BE2C (cell line): ENCODE results near the gene RUNX3.

ENCODE experiments used
- DNase-seq: peaks from one replicate; pipeline ENCODE4 v3.0.0-alpha.2; 2020
- H3K27me3 ChIP-seq: fragments of 250-450 bp; sonication (Bioruptor Pico); 2 replicates; pipeline ENCODE4 v1.5.1; 2020; ENCODE audit warnings: mild to moderate bottlenecking
- H3K36me3 ChIP-seq: fragments of 250-450 bp; sonication (Bioruptor Pico); 2 replicates; pipeline ENCODE4 v1.5.1; 2020; ENCODE audit warnings: mild to moderate bottlenecking
- H3K4me1 ChIP-seq: fragments of 250-450 bp; sonication (Bioruptor Pico); 2 replicates; pipeline ENCODE4 v1.5.1; 2020
- H3K4me3 ChIP-seq: 2 replicates; pipeline ENCODE4 v1.5.1; 2011; ENCODE audit warnings: low read depth, low read length
- H3K9me3 ChIP-seq: fragments of 250-450 bp; sonication (Bioruptor Pico); 2 replicates; pipeline ENCODE4 v1.5.1; 2020
- TF ChIP-seq, protein P1 (sequence below): IDR thresholded peaks from 2 replicates; pipeline ENCODE4 v1.5.1; 2012; ENCODE audit warnings: mild to moderate bottlenecking, low read depth, low read length

The RUNX3 gene

DNA sequence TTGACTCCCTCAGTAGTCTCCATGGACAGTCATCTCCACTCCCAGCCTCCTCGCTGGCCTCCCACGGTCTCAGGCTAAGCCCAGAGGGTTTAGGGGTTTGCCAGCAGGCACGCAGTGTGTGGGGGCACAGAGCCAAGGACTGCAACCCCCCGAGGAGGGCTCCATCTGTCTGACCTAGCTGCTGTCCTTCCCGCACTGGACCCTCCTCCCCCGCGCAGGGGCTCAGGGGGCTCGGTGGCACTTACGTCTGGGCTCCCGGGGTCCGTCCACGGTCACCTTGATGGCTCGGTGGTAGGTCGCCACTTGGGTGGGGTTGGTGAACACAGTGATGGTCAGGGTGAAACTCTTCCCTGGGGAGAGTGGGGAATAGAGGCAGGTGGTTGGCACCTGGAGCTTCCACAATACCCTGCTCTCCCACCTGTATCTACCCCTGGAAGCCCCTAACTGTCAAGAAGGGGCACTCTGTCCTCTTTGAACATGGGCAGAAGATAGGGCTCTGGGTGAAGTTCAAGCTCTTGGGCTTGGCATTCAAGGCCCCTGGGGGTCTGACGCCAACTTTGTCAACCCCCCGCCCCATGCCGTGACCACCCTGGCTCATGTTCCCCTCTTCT, 11.0 kb downstream of the RUNX3 start:
- H3K27me3 ChIP-seq, result no peaks in the 10 kb centered on the region
- TF ChIP-seq, protein P1, sequence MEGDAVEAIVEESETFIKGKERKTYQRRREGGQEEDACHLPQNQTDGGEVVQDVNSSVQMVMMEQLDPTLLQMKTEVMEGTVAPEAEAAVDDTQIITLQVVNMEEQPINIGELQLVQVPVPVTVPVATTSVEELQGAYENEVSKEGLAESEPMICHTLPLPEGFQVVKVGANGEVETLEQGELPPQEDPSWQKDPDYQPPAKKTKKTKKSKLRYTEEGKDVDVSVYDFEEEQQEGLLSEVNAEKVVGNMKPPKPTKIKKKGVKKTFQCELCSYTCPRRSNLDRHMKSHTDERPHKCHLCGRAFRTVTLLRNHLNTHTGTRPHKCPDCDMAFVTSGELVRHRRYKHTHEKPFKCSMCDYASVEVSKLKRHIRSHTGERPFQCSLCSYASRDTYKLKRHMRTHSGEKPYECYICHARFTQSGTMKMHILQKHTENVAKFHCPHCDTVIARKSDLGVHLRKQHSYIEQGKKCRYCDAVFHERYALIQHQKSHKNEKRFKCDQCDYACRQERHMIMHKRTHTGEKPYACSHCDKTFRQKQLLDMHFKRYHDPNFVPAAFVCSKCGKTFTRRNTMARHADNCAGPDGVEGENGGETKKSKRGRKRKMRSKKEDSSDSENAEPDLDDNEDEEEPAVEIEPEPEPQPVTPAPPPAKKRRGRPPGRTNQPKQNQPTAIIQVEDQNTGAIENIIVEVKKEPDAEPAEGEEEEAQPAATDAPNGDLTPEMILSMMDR, result no peak
- no peak for DNase-seq
- H3K36me3 ChIP-seq, result no peaks in the 10 kb centered on the region
- no peaks in the 10 kb centered on the region for H3K9me3 ChIP-seq
- H3K4me3 ChIP-seq, result no peak overlapping the region
- no peaks in the 10 kb centered on the region for H3K4me1 ChIP-seq

DNA sequence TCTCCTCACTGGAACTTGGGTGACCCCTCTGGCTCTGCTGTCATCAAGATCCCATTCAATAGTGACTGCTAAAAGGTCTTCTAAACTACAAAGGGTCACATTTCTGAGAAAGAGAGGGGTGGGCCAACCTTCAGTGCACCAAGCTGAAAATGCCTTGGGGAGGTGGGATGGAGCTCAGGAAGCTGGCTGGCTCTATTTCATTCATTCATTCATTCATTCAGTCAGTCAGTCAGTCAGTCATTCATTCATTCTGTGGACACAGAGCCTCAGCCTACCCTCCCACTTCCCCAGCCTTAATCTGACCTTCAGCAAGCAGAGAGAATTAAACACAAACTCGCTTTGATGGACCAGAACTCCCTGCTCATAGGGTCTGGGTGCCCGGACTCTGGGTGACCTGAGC, 11.7 kb downstream of the RUNX3 start:
- Histone ChIP-seq H3K27me3 (no peaks in the 10 kb centered on the region), H3K4me1 (no peaks in the 10 kb centered on the region)
- TF ChIP-seq, protein P1, result no peak

DNA sequence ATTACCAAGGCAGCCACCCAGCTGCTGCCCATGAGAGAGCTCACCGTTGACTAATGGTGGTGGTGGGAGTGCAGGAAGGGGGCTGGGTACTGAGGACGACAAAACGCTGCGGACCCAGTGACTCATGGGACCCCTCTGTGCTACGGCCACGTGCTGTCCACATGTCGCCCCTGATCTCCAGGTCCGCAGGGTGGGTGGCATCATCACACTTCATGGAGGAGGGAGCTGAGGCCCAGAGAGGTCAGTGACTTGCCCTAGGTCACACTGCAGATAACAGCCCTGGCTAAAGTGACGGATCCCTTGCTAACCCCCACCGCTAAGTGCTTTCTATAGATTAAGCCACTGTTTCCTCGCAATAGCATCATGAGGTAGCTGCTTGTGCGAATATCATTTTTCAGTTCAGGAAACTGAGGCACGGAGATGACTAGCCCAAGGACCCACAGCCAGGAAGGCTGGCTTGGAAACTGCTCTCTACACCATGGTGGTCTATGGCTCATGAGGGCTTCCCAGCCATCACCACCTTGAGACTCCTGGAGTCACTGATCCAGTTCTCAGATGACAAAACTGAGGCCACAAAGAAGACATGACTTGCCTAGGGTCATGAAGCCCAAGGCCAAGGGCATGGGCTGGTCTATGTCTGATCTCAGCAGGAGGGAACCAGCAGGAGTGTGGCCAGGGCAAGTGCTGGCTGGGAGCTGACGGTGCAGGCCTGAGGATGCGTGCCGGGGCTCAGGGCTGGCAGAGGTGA, 12.6 kb downstream of the RUNX3 start:
- no peaks in the 10 kb centered on the region for H3K9me3 ChIP-seq
- no peaks in the 10 kb centered on the region for H3K27me3 ChIP-seq
- H3K4me3 ChIP-seq, result no peak overlapping the region
- TF ChIP-seq, protein P1, result no peak
- no peaks in the 10 kb centered on the region for H3K4me1 ChIP-seq
- H3K36me3 ChIP-seq, result no peaks in the 10 kb centered on the region
- no peak for DNase-seq

More for the DNA sequence above, 11.7 kb downstream of the RUNX3 start:
- Histone ChIP-seq H3K9me3 (no peaks in the 10 kb centered on the region), H3K36me3 (no peaks in the 10 kb centered on the region), H3K4me3 (no peak overlapping the region)
- DNase-seq, result no peak

DNA sequence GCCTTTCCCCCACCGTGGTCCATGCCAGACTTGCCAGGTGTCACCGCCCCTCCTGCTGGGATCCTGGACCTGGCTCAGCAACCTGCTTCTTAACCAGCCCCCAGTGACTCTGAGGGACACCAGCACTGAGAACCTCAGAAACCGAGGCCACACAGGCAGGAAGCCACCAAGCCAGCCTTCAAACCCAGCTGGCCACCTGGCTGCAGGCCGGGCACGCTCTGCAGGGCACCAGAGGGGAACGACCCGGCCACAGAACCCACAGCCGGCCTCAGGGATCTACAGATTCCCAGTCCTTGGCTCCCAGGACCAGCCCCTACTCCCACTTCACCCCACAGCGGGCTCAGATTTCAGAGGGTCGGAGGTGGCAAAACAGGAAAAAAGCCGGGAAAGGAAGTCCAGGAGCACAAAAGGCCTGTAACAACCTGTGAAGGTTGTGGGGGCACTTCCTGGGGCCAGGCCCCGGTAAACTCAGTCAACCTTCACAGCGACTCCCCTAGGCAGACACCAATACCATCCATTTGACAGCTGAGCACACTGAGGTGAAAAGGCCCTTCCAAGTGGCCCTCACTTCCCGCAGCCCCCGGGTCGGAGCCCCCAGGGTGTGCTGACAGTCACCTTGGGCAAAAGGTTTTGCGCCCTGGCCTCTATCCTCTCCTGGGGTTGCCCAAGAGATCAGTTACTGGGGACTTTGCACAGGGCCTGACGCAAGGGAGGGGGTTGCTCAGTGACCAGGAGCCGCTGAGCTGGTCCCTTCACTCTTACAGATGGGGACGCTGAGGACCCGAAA, 14.1 kb downstream of the RUNX3 start:
- H3K4me3 ChIP-seq, result no peak overlapping the region
- DNase-seq, result no peak
- TF ChIP-seq, protein P1, result no peak
- no peaks in the 10 kb centered on the region for H3K36me3 ChIP-seq
- H3K9me3 ChIP-seq, result no peaks in the 10 kb centered on the region
- no peaks in the 10 kb centered on the region for H3K27me3 ChIP-seq
- H3K4me1 ChIP-seq, result no peaks in the 10 kb centered on the region

DNA sequence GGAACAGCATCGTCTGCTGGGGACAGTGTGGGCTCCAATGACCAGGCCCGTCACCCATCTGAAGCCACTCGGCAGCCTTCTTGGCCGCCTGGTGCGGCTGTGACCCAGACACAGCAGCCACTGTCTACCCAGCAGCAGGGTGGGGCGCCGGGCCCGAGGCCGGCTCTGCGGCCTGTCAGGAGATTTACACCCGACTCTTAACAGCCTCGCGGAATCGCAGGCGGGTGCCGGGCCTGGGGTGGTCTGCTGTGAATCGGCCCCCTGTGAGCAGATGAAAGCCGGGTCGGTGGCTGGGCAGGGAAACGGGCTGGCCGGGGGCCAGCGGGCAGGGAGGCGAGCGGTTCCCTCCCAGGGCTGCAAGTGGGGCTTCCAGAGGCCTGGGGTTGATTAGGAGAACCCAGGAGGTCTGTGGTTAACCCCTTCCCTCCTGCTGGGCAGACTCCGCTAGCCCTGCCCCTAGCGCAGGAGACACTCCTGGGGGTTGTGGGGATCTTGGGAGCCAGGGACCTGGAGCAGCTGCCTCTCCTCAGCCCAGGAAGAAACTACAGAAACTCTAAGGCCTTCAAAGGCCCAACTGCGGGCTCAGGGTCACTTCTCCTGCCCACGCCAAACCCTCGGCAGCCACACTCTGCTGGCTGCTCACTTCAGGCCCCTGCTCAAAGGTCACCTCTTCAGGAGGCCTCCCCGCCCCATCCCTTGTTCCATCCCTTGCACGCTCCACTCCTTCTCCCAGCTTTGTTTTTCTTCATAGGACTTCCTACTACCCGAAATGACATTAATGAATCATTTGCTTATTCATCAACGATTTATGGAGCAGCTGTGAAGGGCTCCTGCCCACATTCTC, 15.6 kb downstream of the RUNX3 start:
- no peaks in the 10 kb centered on the region for H3K27me3 ChIP-seq
- TF ChIP-seq, protein P1, result no peak
- peak; percentile 49 for DNase-seq
- no peaks in the 10 kb centered on the region for H3K36me3 ChIP-seq
- H3K4me3 ChIP-seq, result no peak overlapping the region
- no peaks in the 10 kb centered on the region for H3K9me3 ChIP-seq
- H3K4me1 ChIP-seq, result no peaks in the 10 kb centered on the region
